GM23248 (cell line): ENCODE results near the gene CYP3A7.

Experiments used
- EZH2 ChIP-seq: fragments of 200-600 bp; sonication (generic); IDR thresholded peaks from 2 replicates; pipeline ENCODE4 v1.6.1; 2018; ENCODE audit warnings: antibody characterized with exemption, mild to moderate bottlenecking; ENCODE audit not compliant: insufficient read depth, poor library complexity, severe bottlenecking
- EZH2phosphoT487 ChIP-seq: fragments of 200-600 bp; sonication (generic); IDR thresholded peaks from 2 replicates; pipeline ENCODE4 v1.6.1; 2018; ENCODE audit warnings: antibody characterized with exemption, moderate library complexity, mild to moderate bottlenecking, low read depth; ENCODE audit not compliant: insufficient read depth

- TF ChIP-seq EZH2 (no peak), EZH2phosphoT487 (no peak)
Measured at GRCh38 chr7:99719996-99720769, 14.8 kb downstream of the CYP3A7 start.
